Muscle of leg (tissue), 11 donors: ENCODE measurements around the gene NFIC. TPM values are rescaled to one million over a fixed set of nuclear protein-coding genes. Genes with fewer than 3 reads are reported as not detected.
"Not testable (repeated sequence)": the region's sequence is repeated elsewhere in the genome, so short reads cannot be mapped to it uniquely, and the experiment has no call there.

Experiments used
- DNase-seq: peaks from one replicate; pipeline ENCODE4 v3.0.0; 2013
- H3K27ac ChIP-seq: one replicate; pipeline ENCODE4 v1.5.1; 2013; ENCODE audit warnings: mild to moderate bottlenecking, low read length, control low read depth
- H3K27me3 ChIP-seq: one replicate; pipeline ENCODE4 v1.6.1; 2013; ENCODE audit warnings: low read length; ENCODE audit not compliant: control insufficient read depth, insufficient read depth
- H3K36me3 ChIP-seq: one replicate; pipeline ENCODE4 v1.6.1; 2013; ENCODE audit warnings: low read length; ENCODE audit not compliant: control insufficient read depth, insufficient read depth
- H3K4me1 ChIP-seq: one replicate; pipeline ENCODE4 v1.6.1; 2013; ENCODE audit warnings: low read length; ENCODE audit not compliant: control insufficient read depth, insufficient read depth
- H3K4me3 ChIP-seq: one replicate; pipeline ENCODE4 v1.5.1; 2013; ENCODE audit warnings: low read length, control low read depth
- H3K9me3 ChIP-seq: replicated peaks from 2 replicates; pipeline ENCODE4 v1.6.1; 2013; ENCODE audit warnings: low read depth, low read length; ENCODE audit not compliant: control insufficient read depth
- WGBS: methylation state at CpG from one replicate; pipeline ENCODE4 v1.1.5; 2013; ENCODE audit warnings: missing lambda C conversion rate; ENCODE audit not compliant: insufficient coverage; 5-methylcytosine and 5-hydroxymethylcytosine counted together
- polyA plus RNA-seq, 8 donors: library from polyadenylated mRNA; unstranded; fragments of 120-200 nt; gene quantifications; one replicate each; pipeline versions ENCODE4 v1.2.1 to v1.2.3, GENCODE V29; 2013; ENCODE audit warnings: inconsistent platforms in 1 of 8, low replicate concordance in 1 of 8; ENCODE audit not compliant: insufficient read length in 8 of 8, insufficient read depth in 1 of 8
- total RNA-seq: library from RNA; stranded (reverse); fragments of 120-200 nt; gene quantifications from one replicate; pipeline ENCODE4 v1.2.4, GENCODE V29; 2013

The NFIC gene
- total and polyA plus RNA-seq, 9 donors: 18.4 to 54.5 (median 47.0) TPM

GRCh38 chr19:3323658-3324057, 42.7 kb upstream of the NFIC start:
- Histone ChIP-seq H3K4me3 (no peak overlapping the region), H3K36me3 (no peaks in the 10 kb centered on the region), H3K4me1 (no peaks in the 10 kb centered on the region), H3K27me3 (peaks cover 2% of the 10 kb centered on the region), H3K9me3 (no peaks in the 10 kb centered on the region), H3K27ac (no peak overlapping the region)
- no peak for DNase-seq
- 71% methylated on average over 1 of the region's 2 CpGs for WGBS

- no peak overlapping the region for H3K4me3 ChIP-seq
- H3K9me3 ChIP-seq: no peaks in the 10 kb centered on the region
- no peaks in the 10 kb centered on the region for H3K36me3 ChIP-seq
- WGBS: 46% methylated on average over 5 of the region's 5 CpGs
- DNase-seq: no peak
- H3K4me1 ChIP-seq: no peaks in the 10 kb centered on the region
- peaks cover 5% of the 10 kb centered on the region for H3K27me3 ChIP-seq
- no peak overlapping the region for H3K27ac ChIP-seq
These were observed 42.0 kb upstream of the NFIC start for GRCh38 chr19:3324405-3324856.

GRCh38 chr19:3325451-3325850, 40.9 kb upstream of the NFIC start:
- Histone ChIP-seq H3K9me3 (no peaks in the 10 kb centered on the region), H3K4me1 (no peaks in the 10 kb centered on the region)
- 100% methylated on average over 1 of the region's 1 CpG for WGBS

GRCh38 chr19:3328743-3329142, 37.6 kb upstream of the NFIC start:
- no peak overlapping the region for H3K4me3 ChIP-seq
- H3K27me3 ChIP-seq: peaks cover 17% of the 10 kb centered on the region
- no peaks in the 10 kb centered on the region for H3K36me3 ChIP-seq
- H3K9me3 ChIP-seq: no peaks in the 10 kb centered on the region
- no peak overlapping the region for H3K27ac ChIP-seq
- WGBS: no CpG with 5 or more reads among the region's 3 CpGs
- DNase-seq: no peak
- H3K4me1 ChIP-seq: no peaks in the 10 kb centered on the region

More at GRCh38 chr19:3325451-3325850, 40.9 kb upstream of the NFIC start:
- Histone ChIP-seq H3K36me3 (no peaks in the 10 kb centered on the region), H3K27me3 (peaks cover 12% of the 10 kb centered on the region), H3K27ac (no peak overlapping the region), H3K4me3 (no peak overlapping the region)
- DNase-seq: no peak

GRCh38 chr19:3330047-3330446, 36.3 kb upstream of the NFIC start:
- DNase-seq: no peak
- Histone ChIP-seq H3K27me3 (peaks cover 17% of the 10 kb centered on the region), H3K4me3 (no peak overlapping the region), H3K27ac (no peak overlapping the region), H3K4me1 (no peaks in the 10 kb centered on the region), H3K36me3 (no peaks in the 10 kb centered on the region), H3K9me3 (no peaks in the 10 kb centered on the region)
- WGBS: 77% methylated on average over 9 of the region's 9 CpGs

GRCh38 chr19:3332232-3332631, 34.2 kb upstream of the NFIC start:
- H3K4me3 ChIP-seq, H3K4me1 ChIP-seq, H3K36me3 ChIP-seq, H3K27ac ChIP-seq, DNase-seq, H3K9me3 ChIP-seq: not testable (repeated sequence)
- WGBS: no CpG with 5 or more reads among the region's 1 CpG
- peaks cover 25% of the 10 kb centered on the region for H3K27me3 ChIP-seq

- peaks cover 25% of the 10 kb centered on the region for H3K27me3 ChIP-seq
- no peaks in the 10 kb centered on the region for H3K36me3 ChIP-seq
- no peak overlapping the region for H3K27ac ChIP-seq
- no peak overlapping the region for H3K4me3 ChIP-seq
- WGBS: 45% methylated on average over 2 of the region's 4 CpGs
- H3K9me3 ChIP-seq: no peaks in the 10 kb centered on the region
- DNase-seq: no peak
- H3K4me1 ChIP-seq: peaks cover 8% of the 10 kb centered on the region
These were observed 33.3 kb upstream of the NFIC start for GRCh38 chr19:3333020-3333583.

- peaks cover 25% of the 10 kb centered on the region for H3K27me3 ChIP-seq
- no peaks in the 10 kb centered on the region for H3K9me3 ChIP-seq
- 56% methylated on average over 2 of the region's 8 CpGs for WGBS
- no peak for DNase-seq
- H3K36me3 ChIP-seq: no peaks in the 10 kb centered on the region
- peaks cover 8% of the 10 kb centered on the region for H3K4me1 ChIP-seq
- no peak overlapping the region for H3K4me3 ChIP-seq
- no peak overlapping the region for H3K27ac ChIP-seq
These were observed 32.7 kb upstream of the NFIC start for GRCh38 chr19:3333662-3334061.

GRCh38 chr19:3334749-3335430, 31.5 kb upstream of the NFIC start:
- WGBS: no CpG with 5 or more reads among the region's 8 CpGs
- not testable (repeated sequence) for H3K4me1 ChIP-seq, H3K36me3 ChIP-seq, H3K9me3 ChIP-seq, H3K4me3 ChIP-seq, DNase-seq, H3K27ac ChIP-seq
- peaks cover 20% of the 10 kb centered on the region for H3K27me3 ChIP-seq

- Histone ChIP-seq H3K4me3 (no peak overlapping the region), H3K9me3 (no peaks in the 10 kb centered on the region), H3K27ac (no peak overlapping the region), H3K4me1 (peaks cover 8% of the 10 kb centered on the region), H3K27me3 (peaks cover 15% of the 10 kb centered on the region), H3K36me3 (no peaks in the 10 kb centered on the region)
- DNase-seq: no peak
- WGBS: 71% methylated on average over 11 of the region's 15 CpGs
These were observed 30.7 kb upstream of the NFIC start for GRCh38 chr19:3335431-3336350.
